Subcutaneous abdominal adipose tissue (tissue), 5 donors: ENCODE measurements around the gene LRP2.

Source experiments
- H3K27ac ChIP-seq: one replicate; pipeline ENCODE4 v1.7.0; 2013; ENCODE audit warnings: low read depth, mild to moderate bottlenecking, inconsistent platforms, low read length, moderate library complexity
- H3K27me3 ChIP-seq, 5 donors: one replicate each; pipeline ENCODE4 v1.7.0; 2013; ENCODE audit warnings: low read length in 5 of 5, inconsistent platforms in 1 of 5; ENCODE audit not compliant: control insufficient read depth in 5 of 5, insufficient read depth in 4 of 5
- H3K36me3 ChIP-seq, 5 donors: one replicate each; pipeline ENCODE4 v1.7.0; 2013; ENCODE audit warnings: low read length in 5 of 5; ENCODE audit not compliant: control insufficient read depth in 5 of 5, insufficient read depth in 5 of 5
- H3K4me1 ChIP-seq, 5 donors: one replicate each; pipeline ENCODE4 v1.7.0; 2013; ENCODE audit warnings: low read length in 5 of 5, mild to moderate bottlenecking in 3 of 5, moderate library complexity in 1 of 5; ENCODE audit not compliant: control insufficient read depth in 5 of 5, insufficient read depth in 5 of 5
- H3K4me3 ChIP-seq, 5 donors: one replicate each; pipeline ENCODE4 v1.7.0; 2013; ENCODE audit warnings: low read length in 5 of 5, low read depth in 1 of 5
- H3K9ac ChIP-seq, 5 donors: one replicate each; pipeline ENCODE4 v1.7.0; 2013; ENCODE audit warnings: low read length in 5 of 5, mild to moderate bottlenecking in 4 of 5, moderate library complexity in 3 of 5
- H3K9me3 ChIP-seq, 5 donors: one replicate each; pipeline ENCODE4 v1.7.0; 2013; ENCODE audit warnings: low read length in 5 of 5; ENCODE audit not compliant: control insufficient read depth in 5 of 5
- donor health status: healthy.
- donor health status: healthy.
- donor health status: healthy.
- donor health status: healthy.
- donor health status: healthy.

Gene LRP2

DNA sequence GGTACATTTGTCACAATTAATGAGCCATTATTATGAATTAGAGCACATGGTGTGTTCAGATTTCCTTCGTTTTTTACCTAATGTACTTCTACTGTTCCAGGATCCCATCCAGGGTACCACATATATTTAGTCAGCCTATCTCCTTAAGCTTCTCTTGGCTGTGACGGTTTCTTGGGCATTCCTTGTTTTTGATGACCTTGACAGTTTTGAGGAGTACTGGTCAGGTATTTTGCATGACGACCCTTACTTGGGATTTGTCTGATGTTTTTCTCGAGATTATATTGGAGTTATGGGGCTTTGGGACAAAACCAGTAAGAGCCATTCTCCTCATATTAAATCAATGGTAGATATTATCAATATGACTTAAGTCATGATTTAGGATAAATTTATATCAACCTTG lies 10.2 kb upstream of the LRP2 start:
- H3K27ac ChIP-seq, result no peak overlapping the region
- no peaks in the 10 kb centered on the region for H3K9me3 ChIP-seq
- no peak overlapping the region for H3K9ac ChIP-seq
- H3K36me3 ChIP-seq, result no peaks in the 10 kb centered on the region
- H3K27me3 ChIP-seq, result no peaks in the 10 kb centered on the region
- no peak overlapping the region for H3K4me3 ChIP-seq
- no peaks in the 10 kb centered on the region for H3K4me1 ChIP-seq

DNA sequence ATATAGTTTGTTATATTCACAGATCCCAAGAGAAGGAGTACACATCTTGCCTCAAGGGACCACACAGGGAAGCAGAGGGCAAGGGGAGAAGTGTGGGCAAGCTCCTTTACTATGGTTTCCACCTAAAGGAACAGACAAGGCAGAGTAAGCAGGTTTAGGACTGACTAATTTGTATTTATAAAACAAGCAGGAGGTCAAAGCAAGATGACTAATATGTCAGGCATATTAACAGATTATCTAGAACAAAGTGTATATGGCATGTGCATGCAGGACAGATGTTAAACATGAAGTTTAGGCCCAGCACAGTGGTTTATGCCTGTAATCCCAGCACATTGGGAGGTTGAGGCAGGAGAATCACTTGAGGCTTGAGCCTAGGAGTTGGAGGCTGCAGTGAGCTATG lies 3.7 kb upstream of the LRP2 start:
- H3K4me3 ChIP-seq, result no peak overlapping the region
- no peaks in the 10 kb centered on the region for H3K36me3 ChIP-seq
- H3K9ac ChIP-seq, result no peak overlapping the region
- peaks cover 9 to 41% (median 40%) of the 10 kb centered on the region in 5 donors for H3K4me1 ChIP-seq
- peaks cover 13 to 31% (median 27%) of the 10 kb centered on the region in 5 donors for H3K27me3 ChIP-seq
- no peak overlapping the region for H3K27ac ChIP-seq
- no peaks in the 10 kb centered on the region for H3K9me3 ChIP-seq

DNA sequence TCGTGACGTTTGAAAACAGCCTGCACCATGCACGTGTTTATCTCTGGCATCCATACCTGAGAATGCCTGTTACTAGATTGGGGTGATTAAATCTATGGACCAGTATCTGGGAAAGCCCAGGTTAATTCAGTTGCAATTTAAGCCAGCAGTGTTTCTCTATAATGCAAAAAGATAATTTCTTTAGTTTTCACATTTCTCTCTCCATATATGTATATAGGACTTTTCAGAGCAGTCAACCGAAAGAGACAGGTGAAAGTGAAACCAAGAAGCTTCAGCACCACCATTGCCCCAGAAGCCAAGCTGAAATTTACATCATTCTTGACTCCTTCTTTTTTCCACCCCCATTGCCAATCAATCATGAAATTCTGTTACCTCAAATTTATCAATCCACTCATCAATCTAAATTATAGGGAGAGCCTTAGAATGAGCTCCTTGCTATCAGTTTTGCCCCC lies 2.7 kb upstream of the LRP2 start:
- H3K27me3 ChIP-seq, result peaks cover 21 to 35% (median 33%) of the 10 kb centered on the region in 5 donors
- H3K9me3 ChIP-seq, result no peaks in the 10 kb centered on the region
- H3K4me1 ChIP-seq, result peaks cover 9 to 45% (median 42%) of the 10 kb centered on the region in 5 donors
- H3K9ac ChIP-seq, result no peak overlapping the region
- peak overlapping the region; percentile 58 to 83 (median 67) for H3K4me3 ChIP-seq
- H3K27ac ChIP-seq, result no peak overlapping the region
- H3K36me3 ChIP-seq, result no peaks in the 10 kb centered on the region

DNA sequence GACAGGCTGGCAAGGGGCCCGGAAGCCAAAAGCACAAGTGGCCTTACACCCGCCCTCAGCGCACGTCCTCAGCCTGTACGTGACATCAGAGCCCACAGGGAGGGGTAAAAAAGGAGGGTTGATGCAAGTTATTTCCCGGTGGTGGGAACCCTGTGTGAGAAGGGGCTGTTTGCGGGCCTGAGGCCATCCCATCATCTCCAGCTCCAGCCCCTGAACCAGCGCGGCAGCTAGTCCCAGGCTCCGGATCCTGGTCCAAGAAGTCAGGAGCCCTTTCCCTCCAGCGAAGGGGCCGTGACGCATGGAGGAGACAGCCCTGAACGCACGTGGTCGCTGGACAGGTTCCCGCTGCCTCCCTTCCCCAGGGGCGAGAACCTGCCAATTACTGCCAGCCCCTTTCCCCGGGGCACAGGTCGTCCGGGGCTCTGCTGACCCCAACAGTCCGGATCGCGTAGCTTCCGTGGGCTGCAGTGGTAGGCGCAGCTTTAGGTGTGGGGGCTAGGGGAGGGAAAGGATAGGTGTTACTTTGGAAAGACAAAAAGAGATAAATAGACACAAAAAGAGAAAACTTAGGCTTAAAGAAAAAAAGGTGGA lies 1.3 kb upstream of the LRP2 start:
- Histone ChIP-seq H3K4me3 (peak overlapping the region; percentile 56 to 83 (median 62)), H3K27me3 (peaks cover 21 to 40% (median 34%) of the 10 kb centered on the region in 5 donors), H3K9me3 (no peaks in the 10 kb centered on the region), H3K36me3 (no peaks in the 10 kb centered on the region), H3K4me1 (peaks cover 9 to 45% (median 42%) of the 10 kb centered on the region in 5 donors), H3K9ac (no peak overlapping the region), H3K27ac (no peak overlapping the region)

DNA sequence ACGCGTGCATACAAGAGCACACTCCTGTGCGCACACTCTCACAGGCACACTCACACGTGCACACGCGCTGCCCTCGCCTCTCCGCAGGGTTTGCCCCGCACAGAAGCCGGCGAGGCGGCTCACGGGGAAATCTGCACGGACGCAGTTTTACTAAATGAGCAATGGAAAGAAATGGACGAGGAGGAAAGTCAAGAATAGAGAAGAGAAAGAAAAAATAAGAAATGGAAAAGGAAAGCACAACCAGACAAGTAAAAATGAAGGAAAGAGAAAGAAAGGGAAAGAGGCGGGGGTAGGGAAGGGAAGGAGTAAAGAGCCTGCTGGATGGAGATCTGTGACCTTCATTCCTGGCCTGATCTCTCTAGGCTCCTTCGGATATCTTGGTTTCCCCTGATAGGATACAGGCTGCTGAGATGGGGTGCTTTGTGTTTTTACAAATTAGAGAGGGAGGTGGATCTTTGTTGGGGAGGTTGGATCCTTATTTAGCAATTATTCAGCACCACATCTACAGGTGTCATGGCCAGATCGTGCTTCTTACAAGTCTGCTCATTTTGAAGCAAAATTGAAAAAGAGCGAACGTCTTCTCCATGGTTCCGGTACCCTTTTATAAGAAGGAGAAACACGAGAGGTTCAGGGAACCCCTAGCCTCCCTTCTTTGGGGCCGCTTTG lies 693 bp upstream of the LRP2 start:
- Histone ChIP-seq H3K36me3 (no peaks in the 10 kb centered on the region), H3K27ac (no peak overlapping the region), H3K9ac (no peak overlapping the region), H3K9me3 (no peaks in the 10 kb centered on the region), H3K4me1 (peaks cover 9 to 45% (median 42%) of the 10 kb centered on the region in 5 donors), H3K4me3 (peak overlapping the region; percentile 58 to 83 (median 67)), H3K27me3 (peaks cover 21 to 40% (median 34%) of the 10 kb centered on the region in 5 donors)

DNA sequence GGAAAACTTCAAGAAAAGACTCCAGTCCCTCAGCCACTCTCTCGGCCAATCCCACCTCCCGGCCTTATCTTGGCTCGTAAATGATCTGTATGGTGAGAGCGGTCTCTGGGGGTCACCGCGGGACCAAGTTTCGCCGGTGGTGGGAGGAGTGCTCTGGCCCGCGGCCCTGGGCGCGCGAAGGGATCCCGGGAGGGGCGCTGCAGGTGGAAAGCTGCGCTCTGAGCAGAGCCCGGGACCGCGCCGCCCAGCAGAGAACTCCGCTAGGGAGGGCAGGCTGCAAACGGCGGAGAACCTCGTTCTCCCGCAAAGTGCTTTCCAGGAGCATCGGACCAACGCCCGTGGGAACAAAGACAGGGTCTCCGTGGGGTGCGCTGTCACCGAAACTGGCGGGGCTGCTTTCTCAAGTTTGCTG lies 622 bp downstream of the LRP2 start:
- no peak overlapping the region for H3K9ac ChIP-seq
- no peak overlapping the region for H3K27ac ChIP-seq
- no peaks in the 10 kb centered on the region for H3K9me3 ChIP-seq
- H3K27me3 ChIP-seq, result peaks cover 21 to 43% (median 34%) of the 10 kb centered on the region in 5 donors
- peaks cover 9 to 45% (median 42%) of the 10 kb centered on the region in 5 donors for H3K4me1 ChIP-seq
- no peaks in the 10 kb centered on the region for H3K36me3 ChIP-seq
- peak overlapping the region; percentile 48 to 83 (median 62) for H3K4me3 ChIP-seq

DNA sequence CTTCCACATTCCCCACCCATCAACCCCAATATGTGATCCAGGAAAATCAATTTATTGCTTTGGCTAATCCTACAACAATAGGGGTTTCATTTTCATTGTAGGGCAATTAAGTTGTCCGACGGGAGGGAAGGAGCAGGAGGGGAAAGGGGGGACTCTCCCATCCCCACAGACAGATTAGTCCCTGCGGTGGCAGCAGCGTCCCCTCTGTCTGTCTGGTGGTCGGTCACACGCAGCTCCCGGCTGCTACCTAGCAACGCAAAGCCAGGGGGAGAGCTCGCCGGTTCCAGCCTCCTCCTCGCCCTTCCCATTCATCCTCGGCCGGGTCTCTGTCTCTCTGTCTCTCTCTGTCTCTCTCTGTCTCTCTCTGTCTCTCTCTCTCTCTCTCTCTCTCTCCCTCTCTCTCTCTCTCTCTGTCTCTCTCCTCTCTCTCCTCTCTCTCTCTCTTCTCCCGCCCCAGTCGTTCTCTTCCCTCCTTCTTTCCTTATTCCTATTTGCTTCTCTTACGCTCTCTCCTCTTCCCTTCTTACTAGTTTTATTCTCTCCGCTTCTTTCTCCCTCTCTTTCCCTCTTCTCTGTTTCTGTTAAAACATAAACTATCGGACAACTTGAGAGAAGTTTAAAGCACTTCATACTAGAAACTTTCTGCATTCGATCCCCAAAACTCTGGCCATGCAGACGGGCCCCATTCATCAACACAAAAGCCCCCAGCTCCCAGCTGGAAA lies 1.2 kb downstream of the LRP2 start:
- Histone ChIP-seq H3K9ac (no peak overlapping the region), H3K27me3 (peaks cover 21 to 43% (median 34%) of the 10 kb centered on the region in 5 donors), H3K4me3 (peak overlapping the region; percentile 44 to 83 (median 62)), H3K36me3 (no peaks in the 10 kb centered on the region), H3K27ac (no peak overlapping the region), H3K4me1 (peaks cover 9 to 45% (median 42%) of the 10 kb centered on the region in 5 donors), H3K9me3 (no peaks in the 10 kb centered on the region)

DNA sequence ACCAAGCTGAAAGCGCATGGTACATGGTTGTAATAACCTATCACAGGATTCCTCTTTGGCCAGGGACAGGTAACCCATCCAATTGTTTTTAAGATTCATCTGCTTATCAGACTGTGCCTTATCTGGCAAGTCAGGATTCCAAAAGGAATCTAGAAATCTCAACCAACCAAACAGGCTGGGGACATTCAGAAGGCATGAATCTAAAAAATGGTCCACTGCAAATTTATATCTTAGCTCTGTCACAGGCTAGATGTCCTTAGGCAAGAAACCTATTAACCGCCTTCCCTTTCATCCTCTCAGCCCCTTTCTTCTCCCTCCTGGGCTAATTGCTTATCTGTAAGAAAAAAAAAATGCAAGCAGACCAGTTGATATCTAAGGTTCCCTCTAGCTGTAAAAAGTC lies 4.3 kb downstream of the LRP2 start:
- Histone ChIP-seq H3K27me3 (peaks cover 17 to 34% (median 21%) of the 10 kb centered on the region in 5 donors), H3K36me3 (no peaks in the 10 kb centered on the region), H3K27ac (no peak overlapping the region), H3K9me3 (no peaks in the 10 kb centered on the region), H3K4me1 (peaks cover 4 to 23% (median 22%) of the 10 kb centered on the region in 5 donors), H3K4me3 (no peak overlapping the region), H3K9ac (no peak overlapping the region)

DNA sequence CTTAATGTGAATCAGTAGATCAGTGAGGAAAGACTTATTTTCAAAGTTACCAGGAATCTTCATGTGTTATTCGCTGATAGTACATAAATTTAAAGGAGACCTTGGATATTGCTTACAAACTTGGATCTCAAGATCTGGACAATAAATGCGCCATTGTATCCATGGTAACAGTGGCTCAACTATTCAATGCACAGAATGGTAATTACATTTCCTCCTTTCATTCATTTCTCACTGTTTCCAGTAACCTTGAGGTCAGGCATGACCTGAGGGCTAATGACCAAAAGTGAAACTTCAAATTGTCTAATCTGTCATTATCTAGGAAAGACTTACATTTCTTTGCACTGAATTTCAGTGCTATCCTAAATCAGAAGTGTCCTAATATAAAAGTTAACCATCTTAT lies 8.1 kb downstream of the LRP2 start:
- Histone ChIP-seq H3K9ac (no peak overlapping the region), H3K36me3 (no peaks in the 10 kb centered on the region), H3K27ac (no peak overlapping the region), H3K4me1 (no peaks in the 10 kb centered on the region), H3K9me3 (no peaks in the 10 kb centered on the region), H3K27me3 (peaks cover 0 to 6% (median 0%) of the 10 kb centered on the region in 5 donors), H3K4me3 (no peak overlapping the region)

DNA sequence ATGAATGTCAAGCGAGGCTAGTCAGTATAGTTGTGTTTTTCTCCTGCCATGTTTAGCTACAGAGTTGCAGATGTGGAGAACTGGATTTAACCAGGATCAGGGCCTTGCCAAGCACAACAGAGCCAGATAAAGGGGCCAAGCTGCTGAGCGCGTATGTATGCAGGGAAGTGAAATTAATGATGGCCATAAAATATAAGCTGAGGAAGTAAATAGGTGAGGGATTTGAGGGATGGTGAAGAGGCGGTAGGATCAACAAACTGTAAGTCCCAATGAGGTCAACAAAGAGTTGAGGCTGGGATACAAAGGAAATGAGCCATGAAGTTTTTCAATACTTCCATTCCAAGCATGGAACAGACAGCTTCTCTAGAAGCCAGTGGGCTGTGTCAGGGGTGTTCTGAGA lies 10.6 kb downstream of the LRP2 start:
- Histone ChIP-seq H3K4me1 (no peaks in the 10 kb centered on the region), H3K9me3 (no peaks in the 10 kb centered on the region), H3K36me3 (no peaks in the 10 kb centered on the region), H3K27ac (no peak overlapping the region), H3K27me3 (no peaks in the 10 kb centered on the region), H3K4me3 (no peak overlapping the region), H3K9ac (no peak overlapping the region)
